GM18858 (cell line): ENCODE results near the gene ACP3.
"Not testable (repeated sequence)": the region's sequence is repeated elsewhere in the genome, so short reads cannot be mapped to it uniquely, and the experiment has no call there.

Source experiments
- ATAC-seq: cut with Tn5 transposase; IDR thresholded peaks from one replicate; pipeline ENCODE4 v1.9.1; 2021; ENCODE audit not compliant: unreplicated experiment

ACP3 gene

GRCh38 chr3:132317229-132317948 lies at the start of gene ACP3:
Gene ACP3 (plus strand): TSS chr3:132317407. CDS start chr3:132317457, 50 bp downstream.
- no peak for ATAC-seq

GRCh38 chr3:132268956-132269355 lies 48.3 kb upstream of the ACP3 start:
- no peak for ATAC-seq

- no peak for ATAC-seq
Measured at GRCh38 chr3:132273036-132273435, 44.2 kb upstream of the ACP3 start.

GRCh38 chr3:132276228-132276906 lies 40.8 kb upstream of the ACP3 start:
- ATAC-seq: no peak

GRCh38 chr3:132279030-132279429 lies 38.2 kb upstream of the ACP3 start:
- no peak for ATAC-seq

- no peak for ATAC-seq
Measured at GRCh38 chr3:132283440-132283839, 33.8 kb upstream of the ACP3 start.

GRCh38 chr3:132283916-132284405 lies 33.2 kb upstream of the ACP3 start:
- ATAC-seq: no peak

GRCh38 chr3:132284781-132285619 lies 32.2 kb upstream of the ACP3 start:
- no peak for ATAC-seq

GRCh38 chr3:132285620-132285945 lies 31.6 kb upstream of the ACP3 start:
- no peak for ATAC-seq

- no peak for ATAC-seq
Measured at GRCh38 chr3:132286035-132286434, 31.2 kb upstream of the ACP3 start.

GRCh38 chr3:132288357-132288756 lies 28.9 kb upstream of the ACP3 start:
- no peak for ATAC-seq

GRCh38 chr3:132289316-132289715 lies 27.9 kb upstream of the ACP3 start:
- no peak for ATAC-seq

- no peak for ATAC-seq
Measured at GRCh38 chr3:132290833-132291232, 26.4 kb upstream of the ACP3 start.

- no peak for ATAC-seq
Measured at GRCh38 chr3:132292042-132292441, 25.2 kb upstream of the ACP3 start.

GRCh38 chr3:132293251-132293650 lies 24.0 kb upstream of the ACP3 start:
- ATAC-seq: no peak

- no peak for ATAC-seq
Measured at GRCh38 chr3:132294906-132295305, 22.3 kb upstream of the ACP3 start.

- not testable (repeated sequence) for ATAC-seq
Measured at GRCh38 chr3:132303336-132304201, 13.6 kb upstream of the ACP3 start.

- ATAC-seq: not testable (repeated sequence)
Measured at GRCh38 chr3:132304351-132304750, 12.9 kb upstream of the ACP3 start.

- not testable (repeated sequence) for ATAC-seq
Measured at GRCh38 chr3:132310057-132310456, 7.2 kb upstream of the ACP3 start.

GRCh38 chr3:132311316-132311715 lies 5.9 kb upstream of the ACP3 start:
- ATAC-seq: no peak

GRCh38 chr3:132311841-132312240 lies 5.4 kb upstream of the ACP3 start:
- ATAC-seq: no peak
